Common myeloid progenitor, CD34-positive (primary cell): ENCODE results near the gene SOS1. TPM values are rescaled to one million over a fixed set of nuclear protein-coding genes. Genes with fewer than 3 reads are reported as not detected.
A peak's percentile ranks its signal among the peaks of the same experiment; 100 is the strongest.

Source experiments
- CTCF ChIA-PET: fragments of 350-600 bp; sonication (Branson Sonifier 250); formaldehyde crosslinking; loops from one replicate; lab custom pipeline; 2021; ENCODE audit warnings: antibody characterized with exemption; lab: Charles Lee
- POLR2A ChIA-PET: fragments of 350-600 bp; sonication (Branson Sonifier 250); formaldehyde crosslinking; loops from one replicate; lab custom pipeline; 2021; ENCODE audit warnings: antibody characterized with exemption; lab: Charles Lee
- DNase-seq, 3 donors: peaks; one replicate each; pipeline versions ENCODE4 v3.0.0 to v3.0.0-alpha.2; 2013
- H3K27ac ChIP-seq, 2 experiments: 1 replicate in 1 of 2; 2 replicates in 1 of 2; pipeline ENCODE4 v1.7.0; 2013; ENCODE audit warnings: inconsistent platforms in 2 of 2, low read length in 2 of 2, mild to moderate bottlenecking in 2 of 2, low read depth in 1 of 2, moderate library complexity in 1 of 2; ENCODE audit not compliant: severe bottlenecking in 2 of 2, insufficient read depth in 1 of 2, poor library complexity in 1 of 2
- H3K27me3 ChIP-seq, 5 experiments: replicated peaks in 2 of 5; 1 replicate in 3 of 5; 2 replicates in 2 of 5; pipeline versions ENCODE4 v1.6.1 to v1.7.0; 2013; ENCODE audit warnings: low read length in 4 of 5, mild to moderate bottlenecking in 2 of 5, moderate library complexity in 2 of 5, inconsistent platforms in 1 of 5; ENCODE audit not compliant: insufficient read depth in 5 of 5, control insufficient read depth in 4 of 5
- H3K36me3 ChIP-seq, 4 experiments: 1 replicate in 2 of 4; 2 replicates in 2 of 4; pipeline versions ENCODE4 v1.6.1 to v1.7.0; 2013; ENCODE audit warnings: low read length in 3 of 4, control low read depth in 1 of 4, mild to moderate bottlenecking in 1 of 4; ENCODE audit not compliant: control insufficient read depth in 4 of 4, insufficient read depth in 4 of 4
- H3K4me1 ChIP-seq, 4 experiments: 1 replicate in 3 of 4; 2 replicates in 1 of 4; pipeline versions ENCODE4 v1.6.1 to v1.7.1; 2013; ENCODE audit warnings: low read length in 3 of 4, mild to moderate bottlenecking in 3 of 4, control low read depth in 1 of 4, inconsistent platforms in 1 of 4, moderate library complexity in 1 of 4; ENCODE audit not compliant: control insufficient read depth in 4 of 4, insufficient read depth in 4 of 4; ENCODE audit errors: control extremely low read depth in 1 of 4
- H3K4me3 ChIP-seq, 7 experiments: 1 replicate in 4 of 7; 2 replicates in 3 of 7; pipeline versions ENCODE4 v1.5.1 to v1.7.0; 2013; ENCODE audit warnings: mild to moderate bottlenecking in 7 of 7, low read length in 6 of 7, moderate library complexity in 6 of 7, inconsistent platforms in 2 of 7, low read depth in 2 of 7, control low read depth in 1 of 7; ENCODE audit not compliant: insufficient read depth in 4 of 7, control insufficient read depth in 1 of 7; ENCODE audit errors: extremely low read depth in 1 of 7
- H3K9me3 ChIP-seq, 5 experiments: 1 replicate in 4 of 5; 2 replicates in 1 of 5; pipeline versions ENCODE4 v1.6.1 to v1.7.1; 2013; ENCODE audit warnings: low read length in 4 of 5, mild to moderate bottlenecking in 2 of 5, inconsistent platforms in 1 of 5, low read depth in 1 of 5, moderate library complexity in 1 of 5; ENCODE audit not compliant: control insufficient read depth in 4 of 5, insufficient read depth in 2 of 5; ENCODE audit errors: control extremely low read depth in 1 of 5
- WGBS: methylation state at CpG from one replicate; pipeline ENCODE4 v1.1.5; 2013; ENCODE audit not compliant: insufficient coverage; 5-methylcytosine and 5-hydroxymethylcytosine counted together
- polyA plus RNA-seq: library from polyadenylated mRNA; unstranded; fragments of 120-200 nt; gene quantifications from one replicate; pipeline ENCODE4 v1.2.1, GENCODE V29; 2013

The SOS1 gene
- 39.8 TPM for polyA plus RNA-seq

DNA sequence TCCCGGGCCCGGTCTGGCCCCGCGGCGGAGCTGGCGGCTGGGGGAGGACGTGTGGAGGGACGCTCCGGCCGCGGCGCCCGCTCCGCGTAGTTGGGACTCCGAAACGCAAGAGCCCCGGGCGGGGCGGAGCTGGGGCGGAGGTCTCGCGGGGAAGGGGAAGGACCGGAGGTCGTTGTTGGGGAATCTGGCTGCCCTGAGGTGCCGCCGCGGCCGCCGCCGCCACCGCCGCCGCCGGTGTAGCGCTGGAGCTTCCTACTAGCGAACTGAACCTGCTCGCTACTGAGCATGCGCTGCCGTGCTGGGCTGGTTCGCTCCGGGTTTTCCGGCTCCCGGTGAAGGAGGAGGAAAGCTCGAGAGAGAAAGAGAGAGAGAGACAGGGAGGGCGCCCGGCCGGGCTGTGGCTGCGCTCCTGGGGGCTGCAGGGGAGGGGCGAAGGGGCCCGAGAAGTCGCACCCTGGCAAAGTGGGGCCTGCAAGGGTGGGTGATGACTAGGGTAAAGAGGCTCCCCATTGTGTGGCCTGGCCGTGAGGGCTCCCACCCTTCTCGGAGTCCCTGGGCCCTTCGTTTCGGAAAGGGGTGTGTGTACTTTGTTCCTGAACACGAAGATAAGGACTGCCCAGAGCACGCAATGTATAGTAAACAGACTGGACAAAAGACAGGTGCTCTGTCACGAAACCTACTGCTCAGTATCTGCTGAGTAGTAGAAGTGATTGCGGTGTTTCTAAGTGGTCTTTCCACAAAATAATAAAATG, at the start of gene SOS1:
Gene SOS1 (minus strand): TSS at position 281 of the 752 bp plus-strand sequence. CDS start 629 bp downstream, outside the sequence.
- ChIA-PET POLR2A (interaction anchor here (1.5 kb wide), 1 partner anchor 108 kb away, joined by 8 read pairs; no protein-coding TSS in a partner anchor), CTCF (interaction anchor here (0.7 to 4.6 kb wide), 12 partner anchors 16 to 108 kb away, joined by 3 to 51 read pairs (median 3); no protein-coding TSS in a partner anchor)
- Histone ChIP-seq H3K4me1 (peaks cover 32 to 65% (median 46%) of the 10 kb centered on the region in 4 experiments), H3K4me3 (peak within 1 kb of the TSS; percentile 80 to 97 (median 88)), H3K9me3 (no peaks in the 10 kb centered on the region), H3K36me3 (peaks cover 0 to 6% (median 4%) of the 10 kb centered on the region in 4 experiments), H3K27me3 (no peaks in the 10 kb centered on the region), H3K27ac (peak within 1 kb of the TSS; percentile 90 to 94)
- DNase-seq, result peak; percentile 94 to 97 (median 97)
- under 1% methylated on average over 40 of the region's 60 CpGs for WGBS

- no peak for DNase-seq
- ChIA-PET POLR2A (no interaction called here), CTCF (interaction anchor here (0.8 kb wide), 1 partner anchor 11 kb away, joined by 3 read pairs; no protein-coding TSS in a partner anchor)
- no peaks in the 10 kb centered on the region for H3K36me3 ChIP-seq
- no peaks in the 10 kb centered on the region for H3K27me3 ChIP-seq
- no peaks in the 10 kb centered on the region for H3K4me1 ChIP-seq
- H3K4me3 ChIP-seq, result no peak overlapping the region
- H3K27ac ChIP-seq, result no peak overlapping the region
- no peaks in the 10 kb centered on the region for H3K9me3 ChIP-seq
- WGBS, result 85% methylated on average over 4 of the region's 4 CpGs
Observed at GRCh38 chr2:39164089-39164488, 43.2 kb upstream of the SOS1 start.

DNA sequence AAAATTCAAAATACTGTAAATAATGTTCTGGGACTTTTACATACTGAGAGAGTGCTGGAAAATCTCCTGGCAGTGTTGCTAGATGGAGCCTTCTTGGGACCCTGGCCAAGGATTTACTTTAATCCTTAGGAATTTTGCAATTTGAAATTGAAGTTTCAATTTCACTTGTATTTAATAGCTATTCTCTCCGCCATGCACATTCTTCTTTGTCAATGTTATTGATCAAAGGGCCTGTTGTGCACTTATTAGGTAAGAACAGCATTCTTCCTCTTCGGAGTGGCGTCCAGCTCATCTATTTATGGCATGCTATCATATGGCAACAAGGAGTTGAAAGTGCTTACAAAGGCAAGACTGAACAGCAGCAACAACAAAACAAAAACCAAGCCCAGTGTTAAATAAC, 40.1 kb upstream of the SOS1 start:
- Histone ChIP-seq H3K36me3 (no peaks in the 10 kb centered on the region), H3K27me3 (no peaks in the 10 kb centered on the region), H3K9me3 (no peaks in the 10 kb centered on the region), H3K4me1 (peaks cover 0 to 2% (median 0%) of the 10 kb centered on the region in 4 experiments), H3K27ac (no peak overlapping the region), H3K4me3 (no peak overlapping the region)
- DNase-seq, result no peak
- CTCF ChIA-PET, result no interaction called here
- no CpG with 5 or more reads among the region's 3 CpGs for WGBS
- POLR2A ChIA-PET, result no interaction called here

- CTCF ChIA-PET, result no interaction called here
- H3K36me3 ChIP-seq, result no peaks in the 10 kb centered on the region
- H3K9me3 ChIP-seq, result no peaks in the 10 kb centered on the region
- 100% methylated on average over 1 of the region's 2 CpGs for WGBS
- DNase-seq, result no peak
- no peaks in the 10 kb centered on the region for H3K27me3 ChIP-seq
- POLR2A ChIA-PET, result no interaction called here
- H3K4me3 ChIP-seq, result no peak overlapping the region
- H3K4me1 ChIP-seq, result peaks cover 0 to 2% (median 0%) of the 10 kb centered on the region in 4 experiments
- H3K27ac ChIP-seq, result no peak overlapping the region
Observed at GRCh38 chr2:39159283-39159682, 38.4 kb upstream of the SOS1 start.

GRCh38 chr2:39158351-39158750, 37.5 kb upstream of the SOS1 start:
- 94% methylated on average over 4 of the region's 4 CpGs for WGBS
- Histone ChIP-seq H3K4me1 (peaks cover 0 to 2% (median 0%) of the 10 kb centered on the region in 4 experiments), H3K27me3 (no peaks in the 10 kb centered on the region), H3K27ac (no peak overlapping the region), H3K4me3 (no peak overlapping the region), H3K36me3 (no peaks in the 10 kb centered on the region), H3K9me3 (no peaks in the 10 kb centered on the region)
- ChIA-PET POLR2A (no interaction called here), CTCF (no interaction called here)
- DNase-seq, result no peak

DNA sequence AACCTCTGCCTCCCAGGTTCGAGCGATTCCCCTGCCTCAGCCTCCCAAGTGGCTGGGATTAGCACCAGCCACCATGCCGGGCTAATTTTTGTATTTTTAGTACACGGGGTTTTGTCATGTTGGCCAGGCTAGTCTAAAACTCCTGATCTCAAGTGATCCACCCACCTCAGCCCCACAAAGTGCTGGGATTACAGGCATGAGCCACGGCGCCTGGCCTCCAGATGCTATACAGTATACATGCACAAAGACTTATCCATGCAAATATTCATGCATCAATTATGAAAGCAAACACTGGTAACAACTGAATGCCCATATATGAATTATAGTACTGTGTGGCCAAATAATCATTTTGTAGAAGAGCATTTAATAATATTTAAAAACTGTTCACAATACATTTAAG, 36.0 kb upstream of the SOS1 start:
- CTCF ChIA-PET, result no interaction called here
- H3K27ac ChIP-seq, result no peak overlapping the region
- H3K4me1 ChIP-seq, result peaks cover 0 to 2% (median 0%) of the 10 kb centered on the region in 4 experiments
- H3K27me3 ChIP-seq, result no peaks in the 10 kb centered on the region
- H3K4me3 ChIP-seq, result no peak overlapping the region
- H3K36me3 ChIP-seq, result no peaks in the 10 kb centered on the region
- POLR2A ChIA-PET, result no interaction called here
- no peaks in the 10 kb centered on the region for H3K9me3 ChIP-seq
- DNase-seq, result no peak
- 100% methylated on average over 6 of the region's 6 CpGs for WGBS

DNA sequence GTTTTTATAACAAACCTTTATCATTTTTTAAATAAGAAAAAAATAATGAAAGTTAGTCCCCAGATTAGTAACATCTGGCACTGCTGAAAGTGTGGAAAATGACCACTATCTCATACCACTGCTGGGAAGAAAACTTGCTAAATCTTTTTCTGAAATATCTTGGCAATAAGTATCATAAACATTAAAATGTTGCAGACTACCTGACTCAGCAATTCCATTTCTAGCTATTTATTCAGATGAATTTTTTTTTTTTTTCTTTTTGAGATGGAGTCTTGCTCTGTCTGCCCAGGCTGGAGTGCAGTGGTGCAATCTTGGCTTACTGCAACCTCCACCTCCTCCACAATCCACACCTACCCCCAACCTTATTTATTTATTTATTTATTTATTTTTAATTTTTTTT, 35.3 kb upstream of the SOS1 start:
- ChIA-PET POLR2A (no interaction called here), CTCF (no interaction called here)
- DNase-seq, result no peak
- Histone ChIP-seq H3K4me3 (no peak overlapping the region), H3K9me3 (no peaks in the 10 kb centered on the region), H3K27me3 (no peaks in the 10 kb centered on the region), H3K36me3 (no peaks in the 10 kb centered on the region), H3K4me1 (peaks cover 0 to 2% (median 0%) of the 10 kb centered on the region in 4 experiments), H3K27ac (no peak overlapping the region)
